Coronary artery (tissue), 2 donors: ENCODE measurements around the gene ATAT1.
"Not testable (repeated sequence)": the region's sequence is repeated elsewhere in the genome, so short reads cannot be mapped to it uniquely, and the experiment has no call there.

Source experiments
- DNase-seq: peaks from one replicate; pipeline ENCODE4 v3.0.0-alpha.2; 2017; ENCODE audit warnings: low spot score
- H3K27ac ChIP-seq, 2 donors: fragments of 200-600 bp; sonication (generic); one replicate each; pipeline ENCODE4 v1.5.1; 2016 to 2019
- H3K4me3 ChIP-seq: fragments of 200-600 bp; sonication (generic); 2 replicates; pipeline ENCODE4 v1.5.1; 2016; ENCODE audit warnings: mild to moderate bottlenecking, moderate library complexity
- CTCF ChIP-seq: fragments of 200-600 bp; sonication (generic); IDR thresholded peaks from one replicate; pipeline ENCODE4 v1.5.1; 2019; ENCODE audit warnings: antibody characterized with exemption

Gene ATAT1

DNA sequence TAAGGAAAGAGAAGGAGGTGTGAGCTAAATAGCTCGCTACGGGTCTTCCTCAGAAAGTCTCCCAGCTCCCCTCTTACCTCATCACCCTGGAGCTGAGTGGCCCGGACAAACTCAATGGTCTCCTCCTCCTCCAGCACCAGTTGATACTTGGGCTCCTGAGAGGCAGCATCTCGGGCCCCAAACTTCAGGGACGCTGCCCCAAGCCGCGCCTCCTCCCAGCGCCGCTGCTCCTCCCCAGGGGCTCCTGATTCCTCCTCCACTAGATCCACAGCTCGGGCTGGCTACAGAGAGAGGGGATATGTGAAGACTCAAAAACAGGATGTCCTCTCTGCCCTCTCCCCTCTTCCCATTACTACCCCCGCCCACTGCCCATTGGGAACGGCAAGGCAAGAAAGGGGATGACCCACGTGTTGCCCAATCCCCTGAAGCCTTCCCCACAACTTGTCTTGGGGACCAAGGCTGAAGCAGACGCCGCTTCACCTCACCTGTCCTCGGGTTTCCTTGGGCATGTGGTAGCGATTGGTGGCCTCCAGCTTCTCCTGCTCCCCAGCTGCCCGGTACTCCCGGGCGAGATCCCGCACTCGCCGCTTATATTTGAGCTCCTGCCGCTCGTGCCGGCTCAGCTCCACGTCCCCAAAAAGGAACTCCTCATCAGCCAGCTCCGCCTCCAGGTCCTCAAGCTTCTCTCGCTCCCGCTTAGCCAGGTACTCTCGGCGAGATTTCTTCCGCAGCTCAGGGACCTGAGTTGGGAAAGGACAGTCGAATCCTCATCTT lies 38.5 kb downstream of the ATAT1 start:
- DNase-seq = no peak
- TF ChIP-seq CTCF = no peak
- no peak overlapping the region for H3K27ac ChIP-seq
- no peak overlapping the region for H3K4me3 ChIP-seq

- DNase-seq = not testable (repeated sequence)
These were observed 39.6 kb downstream of the ATAT1 start for GRCh38 chr6:30666300-30666699.

DNA sequence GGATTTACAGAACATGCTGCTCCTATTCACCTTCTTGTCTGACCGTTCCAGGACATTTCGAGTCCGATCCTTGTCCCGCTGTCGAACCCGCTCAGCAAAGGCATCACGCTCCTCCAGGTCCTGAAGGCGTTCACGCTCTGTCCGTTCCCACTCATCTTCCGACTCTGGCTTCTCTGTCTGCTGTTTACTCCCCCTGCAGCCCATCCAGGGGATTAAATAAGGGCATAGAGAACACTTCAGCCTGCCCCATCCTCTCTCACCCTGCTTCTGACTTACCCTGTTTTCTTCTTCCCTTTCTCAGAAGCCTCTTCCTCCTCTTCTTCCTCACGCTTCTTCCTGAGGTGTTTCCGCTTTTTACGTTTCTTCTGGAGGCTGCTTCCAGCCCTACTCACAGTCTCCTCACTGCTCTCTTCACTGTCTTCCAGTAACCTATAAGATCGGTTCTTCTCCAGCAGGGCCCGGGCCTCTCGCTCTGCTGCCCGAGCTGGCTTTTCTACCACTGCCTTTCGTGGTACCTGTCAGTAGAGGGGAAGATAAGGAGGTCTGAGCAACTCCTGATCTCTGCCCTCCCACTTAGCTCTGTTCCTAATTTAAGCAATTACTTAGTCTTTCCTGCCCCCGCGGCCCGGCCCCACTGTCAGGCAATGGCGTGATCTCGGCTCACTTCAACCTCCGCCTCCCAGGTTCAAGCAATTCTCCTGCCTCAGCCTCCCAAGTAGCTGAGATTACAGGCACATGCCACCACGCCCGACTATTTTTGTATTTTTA lies 44.3 kb downstream of the ATAT1 start:
- no peak overlapping the region for H3K27ac ChIP-seq
- no peak overlapping the region for H3K4me3 ChIP-seq
- no peak for TF ChIP-seq CTCF
- no peak for DNase-seq

More at GRCh38 chr6:30666300-30666699, 39.6 kb downstream of the ATAT1 start:
- not testable (repeated sequence) for H3K4me3 ChIP-seq, H3K27ac ChIP-seq

GRCh38 chr6:30672445-30673253 lies 46.0 kb downstream of the ATAT1 start, which contains the start of gene DHX16:
TSS of gene DHX16 (minus strand) at chr6:30673006. CDS start at chr6:30672841, 165 bp downstream.
- Histone ChIP-seq H3K4me3 (peak within 1 kb of the TSS; percentile 89), H3K27ac (peak within 1 kb of the TSS; percentile 75)
- peak; percentile 82 for TF ChIP-seq CTCF
- DNase-seq = peak; percentile 96

- Histone ChIP-seq H3K4me3 (no peak overlapping the region), H3K27ac (no peak overlapping the region)
- DNase-seq = no peak
- TF ChIP-seq CTCF = no peak
These were observed 50.1 kb downstream of the ATAT1 start for GRCh38 chr6:30676660-30677285.

DNA sequence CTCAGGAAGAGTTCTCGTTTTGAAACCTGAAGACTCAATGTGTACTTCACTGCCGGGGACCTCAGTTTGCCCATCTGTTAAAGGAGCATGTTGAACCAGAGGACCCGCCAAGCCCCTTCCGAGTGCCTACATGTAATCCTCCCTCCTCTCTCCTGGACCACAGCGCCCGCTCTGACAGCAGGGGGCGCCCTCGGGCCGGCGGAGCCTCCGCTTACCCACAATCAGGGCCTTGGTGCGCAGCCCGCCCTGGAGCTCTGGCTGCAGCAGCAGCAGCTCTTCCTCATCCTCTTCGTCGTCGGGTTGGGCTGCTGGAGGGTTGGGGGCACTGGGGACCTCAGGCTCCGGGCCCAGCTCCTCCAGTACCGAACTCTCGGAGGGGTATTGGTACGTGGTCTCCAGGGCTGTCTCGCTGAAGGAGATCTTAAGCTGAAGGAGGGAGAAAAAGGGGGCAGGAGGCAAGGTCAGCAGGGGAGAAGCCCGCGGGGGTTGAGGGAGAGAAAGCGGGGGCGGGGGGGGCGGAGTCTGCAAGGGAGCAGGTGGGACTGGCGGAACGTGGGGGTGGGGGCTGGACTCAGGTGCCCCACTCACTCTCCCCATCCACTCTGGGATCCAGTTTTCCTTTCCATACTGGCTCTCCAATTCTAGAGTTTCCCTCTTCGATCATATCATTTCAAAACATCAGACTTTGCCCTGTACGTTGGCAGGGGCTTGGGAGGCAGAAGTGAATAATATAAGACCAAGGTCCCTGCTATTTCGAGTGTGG lies 52.5 kb downstream of the ATAT1 start:
- TF ChIP-seq CTCF = peak; percentile 96
- H3K4me3 ChIP-seq = peak overlapping the region; percentile 91

More for the DNA sequence above, 52.5 kb downstream of the ATAT1 start:
- peak overlapping the region; percentile 76 to 95 for H3K27ac ChIP-seq
- peak; percentile 89 for DNase-seq
